Panc1 (cell line): ENCODE results near the gene RNF220. TPM values are rescaled to one million over a fixed set of nuclear protein-coding genes. Genes with fewer than 3 reads are reported as not detected.

Source experiments
- ATAC-seq: fragments of 200-7000 bp; cut with Tn5 transposase; 2 replicates; pipeline ENCODE4 v1.9.1; 2020; ENCODE audit warnings: mild to moderate bottlenecking, moderate library complexity
- BruUV-seq: library from RNA; stranded (reverse); fragments of 400-500 nt; replicated peaks from 2 replicates; lab custom pipeline; 2021; lab: Mats Ljungman, UMichigan
- CTCF ChIA-PET: fragments of 300-600 bp; sonication (Branson Sonifier 250); formaldehyde crosslinking; loops from one replicate; lab custom pipeline; 2022; ENCODE audit warnings: antibody characterized with exemption; lab: Charles Lee
- POLR2A ChIA-PET: fragments of 300-600 bp; sonication (Branson Sonifier 250); formaldehyde crosslinking; loops from one replicate; lab custom pipeline; 2022; ENCODE audit warnings: antibody characterized with exemption; lab: Charles Lee
- DNase-seq: peaks from one replicate; pipeline ENCODE4 v3.0.0-alpha.2; 2010; ENCODE audit warnings: low read depth, low spot score
- H3K27ac ChIP-seq: 2 replicates; pipeline ENCODE4 v1.5.1; 2011; ENCODE audit warnings: mild to moderate bottlenecking, low read length, inconsistent platforms
- H3K27me3 ChIP-seq: fragments of 200-500 bp; sonication (Bioruptor generic); 2 replicates; pipeline ENCODE4 v1.6.0; 2014; ENCODE audit warnings: low read length, inconsistent platforms; ENCODE audit not compliant: control insufficient read depth, insufficient read depth
- H3K36me3 ChIP-seq: fragments of 200-500 bp; sonication (Bioruptor generic); 2 replicates; pipeline ENCODE4 v1.5.1; 2014; ENCODE audit warnings: inconsistent platforms, mild to moderate bottlenecking, low read length, moderate library complexity; ENCODE audit not compliant: control insufficient read depth, insufficient read depth
- H3K4me1 ChIP-seq: 2 replicates; pipeline ENCODE4 v1.5.1; 2011; ENCODE audit warnings: inconsistent platforms, mild to moderate bottlenecking, low read length, moderate library complexity; ENCODE audit not compliant: control insufficient read depth, insufficient read depth
- H3K4me3 ChIP-seq, 2 experiments: 2 replicates each; pipeline ENCODE4 v1.5.1; 2011 to 2012; ENCODE audit warnings: low read depth in 2 of 2, low read length in 2 of 2, mild to moderate bottlenecking in 2 of 2, inconsistent platforms in 1 of 2, moderate library complexity in 1 of 2
- H3K9me3 ChIP-seq: fragments of 200-500 bp; sonication (Bioruptor generic); 2 replicates; pipeline ENCODE4 v1.5.1; 2014; ENCODE audit warnings: low read depth, mild to moderate bottlenecking, inconsistent platforms, low read length, moderate library complexity; ENCODE audit not compliant: control insufficient read depth, insufficient read depth
- CTCF ChIP-seq: fragments of 450-650 bp; IDR thresholded peaks from 2 replicates; pipeline ENCODE4 v1.5.1; 2017; ENCODE audit warnings: mild to moderate bottlenecking
- POLR2AphosphoS5 ChIP-seq: IDR thresholded peaks from 2 replicates; pipeline ENCODE4 v1.6.1; 2012; ENCODE audit warnings: mild to moderate bottlenecking, low read depth, low read length, moderate library complexity
- SIN3A ChIP-seq: IDR thresholded peaks from 2 replicates; pipeline ENCODE4 v1.6.1; 2012; ENCODE audit warnings: low read depth, mild to moderate bottlenecking, low read length, moderate library complexity, borderline replicate concordance; ENCODE audit not compliant: insufficient read depth
- TCF7L2 ChIP-seq: IDR thresholded peaks from 2 replicates; pipeline ENCODE4 v1.6.1; 2011; ENCODE audit warnings: mild to moderate bottlenecking, low read depth, low read length, inconsistent platforms
- in situ Hi-C: cut with HindIII; loops from 2 replicates; pipeline ENCODE4 v1.10.0; 2016; ENCODE audit warnings: low sequenced_read_pairs, low pct_unique_long_range_greater_than_20kb
- intact Hi-C: fragments of 100-400 bp; cut with micrococcal nuclease; formaldehyde crosslinking; loops from one replicate; pipeline ENCODE4 v1.10.0; 2022; ENCODE audit not compliant: unreplicated experiment
- total RNA-seq: library from RNA; stranded (reverse); gene quantifications from one replicate; pipeline ENCODE4 v1.2.1, GENCODE V29; 2021; ENCODE audit not compliant: unreplicated experiment
- TF ChIP-seq, protein P1 (sequence below), 2 experiments: IDR thresholded peaks; 2 replicates each; pipeline ENCODE4 v1.6.1; 2011 to 2012; ENCODE audit warnings: low read depth in 2 of 2, control low read depth in 1 of 2, low read length in 1 of 2, mild to moderate bottlenecking in 1 of 2, moderate library complexity in 1 of 2; ENCODE audit not compliant: insufficient read depth in 1 of 2

The RNF220 gene
- total RNA-seq, 1 experiment from 2014 or later: 64.9 TPM

GRCh38 chr1:44571712-44572571 lies 166.9 kb downstream of the RNF220 start:
- DNase-seq: no peak
- no peak overlapping the region for H3K27ac ChIP-seq
- in situ Hi-C loops: no loop called here
- no peaks in the 10 kb centered on the region for H3K27me3 ChIP-seq
- intact Hi-C loops: no loop called here
- TF ChIP-seq POLR2AphosphoS5 (no peak), CTCF (peak; percentile 78)
- TF ChIP-seq, protein P1, sequence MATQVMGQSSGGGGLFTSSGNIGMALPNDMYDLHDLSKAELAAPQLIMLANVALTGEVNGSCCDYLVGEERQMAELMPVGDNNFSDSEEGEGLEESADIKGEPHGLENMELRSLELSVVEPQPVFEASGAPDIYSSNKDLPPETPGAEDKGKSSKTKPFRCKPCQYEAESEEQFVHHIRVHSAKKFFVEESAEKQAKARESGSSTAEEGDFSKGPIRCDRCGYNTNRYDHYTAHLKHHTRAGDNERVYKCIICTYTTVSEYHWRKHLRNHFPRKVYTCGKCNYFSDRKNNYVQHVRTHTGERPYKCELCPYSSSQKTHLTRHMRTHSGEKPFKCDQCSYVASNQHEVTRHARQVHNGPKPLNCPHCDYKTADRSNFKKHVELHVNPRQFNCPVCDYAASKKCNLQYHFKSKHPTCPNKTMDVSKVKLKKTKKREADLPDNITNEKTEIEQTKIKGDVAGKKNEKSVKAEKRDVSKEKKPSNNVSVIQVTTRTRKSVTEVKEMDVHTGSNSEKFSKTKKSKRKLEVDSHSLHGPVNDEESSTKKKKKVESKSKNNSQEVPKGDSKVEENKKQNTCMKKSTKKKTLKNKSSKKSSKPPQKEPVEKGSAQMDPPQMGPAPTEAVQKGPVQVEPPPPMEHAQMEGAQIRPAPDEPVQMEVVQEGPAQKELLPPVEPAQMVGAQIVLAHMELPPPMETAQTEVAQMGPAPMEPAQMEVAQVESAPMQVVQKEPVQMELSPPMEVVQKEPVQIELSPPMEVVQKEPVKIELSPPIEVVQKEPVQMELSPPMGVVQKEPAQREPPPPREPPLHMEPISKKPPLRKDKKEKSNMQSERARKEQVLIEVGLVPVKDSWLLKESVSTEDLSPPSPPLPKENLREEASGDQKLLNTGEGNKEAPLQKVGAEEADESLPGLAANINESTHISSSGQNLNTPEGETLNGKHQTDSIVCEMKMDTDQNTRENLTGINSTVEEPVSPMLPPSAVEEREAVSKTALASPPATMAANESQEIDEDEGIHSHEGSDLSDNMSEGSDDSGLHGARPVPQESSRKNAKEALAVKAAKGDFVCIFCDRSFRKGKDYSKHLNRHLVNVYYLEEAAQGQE (IDR thresholded peaks at IDR 0.05; ENCODE audit: insufficient read depth in 1 of 2, low read depth in 2 of 2, low read length in 1 of 2): no peak
- H3K4me1 ChIP-seq: peaks cover 8% of the 10 kb centered on the region
- no peaks in the 10 kb centered on the region for H3K9me3 ChIP-seq
- BruUV-seq: no TSS peak
- no peaks in the 10 kb centered on the region for H3K36me3 ChIP-seq
- no peak overlapping the region for H3K4me3 ChIP-seq
- ChIA-PET POLR2A (no interaction called here), CTCF (interaction anchor here (1.3 to 2.2 kb wide), 4 partner anchors 10 to 70 kb away, joined by 3 to 8 read pairs (median 4); no protein-coding TSS in a partner anchor)
- ATAC-seq: peak; percentile 65; the same call in 1 of the 2 replicates

DNA sequence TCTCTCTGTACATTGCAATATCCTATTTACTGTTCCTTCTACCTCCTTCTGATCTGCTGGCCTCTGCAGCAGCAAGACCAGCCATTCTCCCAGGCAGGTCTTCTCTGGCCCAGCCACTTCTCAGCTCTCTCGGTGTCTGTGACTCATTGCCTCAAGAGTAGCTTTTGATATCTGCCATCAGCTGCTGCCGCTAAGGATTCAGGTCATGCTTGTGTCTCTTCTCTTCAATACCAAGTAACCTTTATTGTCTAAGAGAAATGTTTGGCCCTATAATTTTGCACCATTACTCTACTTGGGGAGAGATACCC lies 167.5 kb downstream of the RNF220 start:
- intact Hi-C loops (no loop called here), in situ Hi-C loops (no loop called here)
- H3K4me3 ChIP-seq: no peak overlapping the region
- no peaks in the 10 kb centered on the region for H3K36me3 ChIP-seq
- CTCF ChIA-PET: interaction anchor here (1.3 to 2.2 kb wide), 4 partner anchors 11 to 70 kb away, joined by 3 to 8 read pairs (median 4); no protein-coding TSS in a partner anchor
- H3K9me3 ChIP-seq: no peaks in the 10 kb centered on the region
- no peaks in the 10 kb centered on the region for H3K27me3 ChIP-seq
- ATAC-seq (no peak), DNase-seq (no peak)
- TF ChIP-seq SIN3A: no peak
- TF ChIP-seq, protein P1 (IDR thresholded peaks at IDR 0.05; ENCODE audit: insufficient read depth in 1 of 2, low read depth in 2 of 2, low read length in 1 of 2): no peak
- no peak for TF ChIP-seq TCF7L2
- no peak for TF ChIP-seq CTCF
- TF ChIP-seq POLR2AphosphoS5: no peak
- BruUV-seq: no TSS peak
- peaks cover 8% of the 10 kb centered on the region for H3K4me1 ChIP-seq
- POLR2A ChIA-PET: no interaction called here
- no peak overlapping the region for H3K27ac ChIP-seq
